Adrenal gland (tissue), 12 donors: ENCODE results near the gene PRKACB. TPM values are rescaled to one million over a fixed set of nuclear protein-coding genes. Genes with fewer than 3 reads are reported as not detected.
A peak's percentile ranks its signal among the peaks of the same experiment; 100 is the strongest.

Experiments used
- DNase-seq, 7 donors: peaks; one replicate each; pipeline ENCODE4 v3.0.0-alpha.2; 2019 to 2020
- H3K27ac ChIP-seq, 5 donors: fragments of 200-600 bp; sonication (generic) in 4 of 5; 1 replicate in 3 of 5; 2 replicates in 2 of 5; pipeline versions ENCODE4 v1.5.1 to v1.8.0; 2016 to 2020; ENCODE audit warnings: mild to moderate bottlenecking in 1 of 5
- H3K27me3 ChIP-seq: fragments of 200-600 bp; 2 replicates; pipeline ENCODE4 v1.8.0; 2021
- H3K36me3 ChIP-seq, 2 donors: fragments of 200-600 bp; replicated peaks in 1 of 2; 1 replicate in 1 of 2; 2 replicates in 1 of 2; pipeline versions ENCODE4 v1.5.1 to v1.8.0; 2018 to 2022
- H3K4me1 ChIP-seq, 2 donors: fragments of 200-600 bp; replicated peaks in 1 of 2; 1 replicate in 1 of 2; 2 replicates in 1 of 2; pipeline versions ENCODE4 v1.5.1 to v1.8.0; 2018 to 2021
- H3K4me3 ChIP-seq, 4 donors: fragments of 200-600 bp; sonication (generic) in 3 of 4; one replicate each; pipeline ENCODE4 v1.5.1; 2016 to 2018
- H3K9me3 ChIP-seq, 3 donors: fragments of 200-600 bp; sonication (generic) in 1 of 3; replicated peaks in 1 of 3; 1 replicate in 2 of 3; 2 replicates in 1 of 3; pipeline versions ENCODE4 v1.5.1 to v1.8.0; 2016 to 2021
- POLR2A ChIP-seq, 2 donors: fragments of 450-650 bp; IDR thresholded peaks; one replicate each; pipeline ENCODE4 v1.6.1; 2017; ENCODE audit warnings: antibody characterized with exemption in 2 of 2, mild to moderate bottlenecking in 2 of 2, moderate library complexity in 1 of 2
- WGBS, 4 donors: extraction: QIAGEN DNeasy Blood & Tissue Kit in 2 of 4; methylation state at CpG; one replicate each; pipeline versions ENCODE4 v1.1.5 to v1.1.7; 2013 to 2017; 5-methylcytosine and 5-hydroxymethylcytosine counted together
- intact Hi-C, 2 donors: fragments of 100-400 bp; cut with DNase I; formaldehyde crosslinking; loops; one replicate each; pipeline versions ENCODE4 v1.14.1 to v1.15.0; 2022 to 2023
- polyA plus RNA-seq, 3 donors: library from polyadenylated mRNA; stranded (reverse); fragments of 200-250 nt in 2 of 3; fragments of 350-450 nt in 1 of 3; fragmentation: Illumina TruSeq in 1 of 3; extraction: RNeasy Lipid Tissue Mini Kit (QIAGEN cat#74804) in 1 of 3; gene quantifications; one replicate each; pipeline ENCODE4 v1.2.3, GENCODE V29; 2013 to 2014
- total RNA-seq, 9 donors: library from RNA; depleted of rRNA in 4 of 9; stranded (reverse); fragments of >200 nt in 4 of 9; fragments of 120-200 nt in 1 of 9; fragmentation: NEBNext Ultra II Directional in 1 of 9; extraction: Animal tissue kit (Norgen Biotek cat#: 25700) in 1 of 9; gene quantifications; one replicate each; pipeline versions ENCODE4 v1.1.0 to v1.2.4, GENCODE V29; 2013 to 2023
- TF ChIP-seq, protein P1 (sequence below), 6 experiments: fragments of 450-650 bp in 4 of 6; fragments of 200-600 bp in 2 of 6; sonication (generic) in 1 of 6; IDR thresholded peaks; 1 replicate in 5 of 6; 2 replicates in 1 of 6; pipeline versions ENCODE4 v1.5.1 to v1.8.0; 2016 to 2021; ENCODE audit warnings: antibody characterized with exemption in 6 of 6, mild to moderate bottlenecking in 2 of 6, moderate library complexity in 1 of 6
- donor health status: healthy with polysubstance abuse.
- donor health status: Bipolar disorder and iron deficiency.
- donor health status: DM: yes; HTN: yes; CAD: no.
- donor health status: DM: no; HTN: no; CAD: no.
- donor health status: DM: no; HTN: no; CAD: no.
- donor health status: DM: yes; HTN: yes; CAD: no.

The PRKACB gene
- total and polyA plus RNA-seq, 12 donors = 7.7 to 79.8 (median 25.5) TPM

- intact Hi-C loops = loop anchor here in 1 of 2 donors (10.0 kb wide), 1 partner anchor 602 kb away; no protein-coding TSS in a partner anchor
- H3K4me1 ChIP-seq = peaks cover 0 to 11% of the 10 kb centered on the region in 2 donors
- H3K27me3 ChIP-seq = no peaks in the 10 kb centered on the region
- H3K9me3 ChIP-seq = no peaks in the 10 kb centered on the region
- H3K27ac ChIP-seq = no peak overlapping the region
- WGBS, 4 donors = 89 to 100% (median 96%) methylated on average over 3 of the region's 3 CpGs
- no peak for DNase-seq
- TF ChIP-seq, protein P1, sequence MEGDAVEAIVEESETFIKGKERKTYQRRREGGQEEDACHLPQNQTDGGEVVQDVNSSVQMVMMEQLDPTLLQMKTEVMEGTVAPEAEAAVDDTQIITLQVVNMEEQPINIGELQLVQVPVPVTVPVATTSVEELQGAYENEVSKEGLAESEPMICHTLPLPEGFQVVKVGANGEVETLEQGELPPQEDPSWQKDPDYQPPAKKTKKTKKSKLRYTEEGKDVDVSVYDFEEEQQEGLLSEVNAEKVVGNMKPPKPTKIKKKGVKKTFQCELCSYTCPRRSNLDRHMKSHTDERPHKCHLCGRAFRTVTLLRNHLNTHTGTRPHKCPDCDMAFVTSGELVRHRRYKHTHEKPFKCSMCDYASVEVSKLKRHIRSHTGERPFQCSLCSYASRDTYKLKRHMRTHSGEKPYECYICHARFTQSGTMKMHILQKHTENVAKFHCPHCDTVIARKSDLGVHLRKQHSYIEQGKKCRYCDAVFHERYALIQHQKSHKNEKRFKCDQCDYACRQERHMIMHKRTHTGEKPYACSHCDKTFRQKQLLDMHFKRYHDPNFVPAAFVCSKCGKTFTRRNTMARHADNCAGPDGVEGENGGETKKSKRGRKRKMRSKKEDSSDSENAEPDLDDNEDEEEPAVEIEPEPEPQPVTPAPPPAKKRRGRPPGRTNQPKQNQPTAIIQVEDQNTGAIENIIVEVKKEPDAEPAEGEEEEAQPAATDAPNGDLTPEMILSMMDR (IDR thresholded peaks at IDR 0.05) = no peak
- TF ChIP-seq POLR2A (IDR thresholded peaks at IDR 0.05) = no peak
- no peak overlapping the region for H3K4me3 ChIP-seq
- no peaks in the 10 kb centered on the region for H3K36me3 ChIP-seq
Observed at GRCh38 chr1:84152649-84153056, 8.6 kb downstream of the PRKACB start.

DNA sequence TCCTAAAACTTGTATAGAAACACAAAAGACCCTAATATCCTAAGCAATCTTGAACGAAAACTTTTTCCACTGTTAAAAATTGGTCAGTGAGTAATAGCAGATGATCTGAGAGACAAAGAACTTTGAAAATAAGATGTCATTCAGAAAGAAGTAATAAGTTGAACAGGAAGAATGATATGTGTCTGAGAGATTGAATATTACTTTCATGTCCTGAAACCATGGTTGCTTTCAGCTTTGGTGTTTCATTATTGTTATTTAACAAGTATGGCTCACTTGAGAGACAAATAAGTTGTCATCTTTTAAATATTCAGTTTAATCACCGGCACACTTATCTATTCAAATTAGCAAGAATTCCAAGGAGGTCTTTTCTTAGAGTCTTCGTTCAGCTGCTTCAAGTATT is 11.4 kb downstream of the PRKACB start:
- DNase-seq = no peak
- H3K27me3 ChIP-seq = no peaks in the 10 kb centered on the region
- H3K36me3 ChIP-seq = no peaks in the 10 kb centered on the region
- H3K9me3 ChIP-seq = no peaks in the 10 kb centered on the region
- WGBS, 4 donors = 94 to 96% (median 95%) methylated on average over 3 of the region's 3 CpGs
- H3K27ac ChIP-seq = no peak overlapping the region
- peaks cover 0 to 11% of the 10 kb centered on the region in 2 donors for H3K4me1 ChIP-seq
- intact Hi-C loops = loop anchor here in 1 of 2 donors (10.0 kb wide), 1 partner anchor 599 kb away; no protein-coding TSS in a partner anchor
- H3K4me3 ChIP-seq = no peak overlapping the region
- TF ChIP-seq, protein P1 (IDR thresholded peaks at IDR 0.05) = no peak
- TF ChIP-seq POLR2A (IDR thresholded peaks at IDR 0.05) = no peak

DNA sequence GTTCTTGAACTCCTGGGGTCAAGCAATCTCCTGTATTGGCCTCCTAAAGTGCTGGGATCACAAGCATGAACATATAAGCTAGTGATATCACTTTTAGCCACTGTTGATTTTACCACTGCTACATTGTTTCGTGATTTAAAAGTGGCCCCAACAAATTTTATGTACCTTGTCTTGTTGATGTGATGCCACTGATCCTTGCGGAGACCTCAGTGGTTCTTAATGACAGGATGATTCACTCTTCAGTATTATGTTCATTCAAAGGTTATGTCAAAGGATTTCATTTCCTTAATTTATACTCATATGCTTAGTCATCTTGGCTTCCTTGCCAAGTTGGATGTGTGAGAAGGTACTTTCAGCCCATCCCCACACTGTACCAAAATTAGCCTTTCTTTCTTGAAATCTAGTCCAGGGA is 12.1 kb downstream of the PRKACB start:
- no peaks in the 10 kb centered on the region for H3K9me3 ChIP-seq
- no peak overlapping the region for H3K4me3 ChIP-seq
- WGBS, 4 donors = 23 to 46% (median 28%) methylated on average over 2 of the region's 2 CpGs
- intact Hi-C loops = loop anchor here in 1 of 2 donors (10.0 kb wide), 1 partner anchor 599 kb away; no protein-coding TSS in a partner anchor
- TF ChIP-seq POLR2A (IDR thresholded peaks at IDR 0.05) = no peak
- TF ChIP-seq, protein P1 (IDR thresholded peaks at IDR 0.05) = no peak
- no peak overlapping the region for H3K27ac ChIP-seq
- DNase-seq = peak in 1 of 7 donors; percentile 16
- H3K36me3 ChIP-seq = no peaks in the 10 kb centered on the region
- H3K4me1 ChIP-seq = peaks cover 0 to 11% of the 10 kb centered on the region in 2 donors
- no peaks in the 10 kb centered on the region for H3K27me3 ChIP-seq

DNA sequence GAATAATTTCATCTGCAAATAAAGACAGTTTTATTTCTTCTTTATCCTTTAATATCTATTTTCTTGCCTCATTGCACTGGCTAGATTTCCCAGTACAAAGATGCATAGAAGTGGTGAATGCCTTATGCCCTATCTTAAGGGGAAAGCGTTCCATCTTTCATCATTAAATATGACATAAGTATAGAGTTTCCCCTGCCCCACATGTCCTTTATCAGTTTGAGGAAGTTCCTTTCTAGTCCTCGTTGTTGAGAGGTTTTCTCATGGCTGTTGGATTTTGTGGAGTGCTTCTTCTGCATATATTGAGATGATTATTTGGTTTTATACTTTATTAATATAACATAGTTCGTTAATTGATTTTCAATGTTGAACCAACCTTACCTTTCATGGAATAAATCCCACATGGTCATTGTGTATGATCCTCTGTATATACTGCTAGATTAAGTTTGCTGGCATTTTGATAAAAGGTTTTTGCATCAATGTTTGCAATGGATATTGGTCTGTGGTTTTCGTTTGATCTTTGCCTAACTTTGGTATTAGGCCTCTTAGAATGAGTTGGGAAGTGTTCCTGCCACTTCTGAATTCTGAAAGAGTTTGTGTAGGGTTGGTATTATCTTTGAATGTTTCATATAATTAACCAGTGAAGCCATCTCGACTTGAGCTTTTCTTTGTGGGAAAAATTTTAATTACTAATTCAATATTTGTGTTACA is 15.6 kb downstream of the PRKACB start:
- Histone ChIP-seq H3K4me1 (peaks cover 0 to 11% of the 10 kb centered on the region in 2 donors), H3K36me3 (no peaks in the 10 kb centered on the region), H3K9me3 (no peaks in the 10 kb centered on the region), H3K4me3 (no peak overlapping the region), H3K27me3 (no peaks in the 10 kb centered on the region), H3K27ac (no peak overlapping the region)
- intact Hi-C loops = loop anchor here in 1 of 2 donors (10.0 kb wide), 1 partner anchor 595 kb away; no protein-coding TSS in a partner anchor
- 80 to 88% (median 85%) methylated on average over 5 of the region's 5 CpGs for WGBS, 4 donors
- no peak for DNase-seq
- TF ChIP-seq, protein P1 (IDR thresholded peaks at IDR 0.05) = no peak
- no peak for TF ChIP-seq POLR2A (IDR thresholded peaks at IDR 0.05)
